ENCODE data around the gene BRCA2. TPM values are rescaled to one million over a fixed set of nuclear protein-coding genes. Genes with fewer than 3 reads are reported as not detected.
A peak's percentile ranks its signal among the peaks of the same experiment; 100 is the strongest.

Gene BRCA2
- total and polyA plus RNA-seq, 9 of the 15 experiments (the other 6 are each of a cell fraction or from before 2014, with no cell fraction given): 4.1 to 17.3 (median 5.8) TPM

DNA sequence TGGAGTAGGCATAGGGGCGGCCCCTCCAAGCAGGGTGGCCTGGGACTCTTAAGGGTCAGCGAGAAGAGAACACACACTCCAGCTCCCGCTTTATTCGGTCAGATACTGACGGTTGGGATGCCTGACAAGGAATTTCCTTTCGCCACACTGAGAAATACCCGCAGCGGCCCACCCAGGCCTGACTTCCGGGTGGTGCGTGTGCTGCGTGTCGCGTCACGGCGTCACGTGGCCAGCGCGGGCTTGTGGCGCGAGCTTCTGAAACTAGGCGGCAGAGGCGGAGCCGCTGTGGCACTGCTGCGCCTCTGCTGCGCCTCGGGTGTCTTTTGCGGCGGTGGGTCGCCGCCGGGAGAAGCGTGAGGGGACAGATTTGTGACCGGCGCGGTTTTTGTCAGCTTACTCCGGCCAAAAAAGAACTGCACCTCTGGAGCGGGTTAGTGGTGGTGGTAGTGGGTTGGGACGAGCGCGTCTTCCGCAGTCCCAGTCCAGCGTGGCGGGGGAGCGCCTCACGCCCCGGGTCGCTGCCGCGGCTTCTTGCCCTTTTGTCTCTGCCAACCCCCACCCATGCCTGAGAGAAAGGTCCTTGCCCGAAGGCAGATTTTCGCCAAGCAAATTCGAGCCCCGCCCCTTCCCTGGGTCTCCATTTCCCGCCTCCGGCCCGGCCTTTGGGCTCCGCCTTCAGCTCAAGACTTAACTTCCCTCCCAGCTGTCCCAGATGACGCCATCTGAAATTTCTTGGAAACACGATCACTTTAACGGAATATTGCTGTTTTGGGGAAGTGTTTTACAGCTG, at the start of gene BRCA2, which contains the start of gene ZAR1L (continued):
- 0 out of 2 replicates have a peak, but pooled peaks have one; percentile 68 for TF ChIP-seq ZBTB9 (CRISPR knock-in tag; IDR thresholded peaks at IDR 0.05)
- TF ChIP-seq GMEB1 (CRISPR knock-in tag; IDR thresholded peaks at IDR 0.05): peak; percentile 97
- TF ChIP-seq CTCF (IDR thresholded peaks at IDR 0.05 in 2 of 3, conservative IDR thresholded peaks at IDR 0.05 in 1 of 3; ENCODE audit: insufficient read depth in 2 of 3, low read depth in 1 of 3, low read length in 3 of 3): no peak
- TF ChIP-seq, protein P1, sequence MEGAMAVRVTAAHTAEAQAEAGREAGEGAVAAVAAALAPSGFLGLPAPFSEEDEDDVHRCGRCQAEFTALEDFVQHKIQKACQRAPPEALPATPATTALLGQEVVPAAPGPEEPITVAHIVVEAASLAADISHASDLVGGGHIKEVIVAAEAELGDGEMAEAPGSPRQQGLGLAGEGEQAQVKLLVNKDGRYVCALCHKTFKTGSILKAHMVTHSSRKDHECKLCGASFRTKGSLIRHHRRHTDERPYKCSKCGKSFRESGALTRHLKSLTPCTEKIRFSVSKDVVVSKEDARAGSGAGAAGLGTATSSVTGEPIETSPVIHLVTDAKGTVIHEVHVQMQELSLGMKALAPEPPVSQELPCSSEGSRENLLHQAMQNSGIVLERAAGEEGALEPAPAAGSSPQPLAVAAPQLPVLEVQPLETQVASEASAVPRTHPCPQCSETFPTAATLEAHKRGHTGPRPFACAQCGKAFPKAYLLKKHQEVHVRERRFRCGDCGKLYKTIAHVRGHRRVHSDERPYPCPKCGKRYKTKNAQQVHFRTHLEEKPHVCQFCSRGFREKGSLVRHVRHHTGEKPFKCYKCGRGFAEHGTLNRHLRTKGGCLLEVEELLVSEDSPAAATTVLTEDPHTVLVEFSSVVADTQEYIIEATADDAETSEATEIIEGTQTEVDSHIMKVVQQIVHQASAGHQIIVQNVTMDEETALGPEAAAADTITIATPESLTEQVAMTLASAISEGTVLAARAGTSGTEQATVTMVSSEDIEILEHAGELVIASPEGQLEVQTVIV (CRISPR knock-in tag; IDR thresholded peaks at IDR 0.05; ENCODE audit: borderline replicate concordance): no peak
- no peak for TF ChIP-seq AFF1 (IDR thresholded peaks at IDR 0.05; ENCODE audit: low read depth in 1 of 2, partially characterized antibody in 2 of 2)
- TF ChIP-seq SNIP1 (IDR thresholded peaks at IDR 0.05; ENCODE audit: low read depth): no peak
- no peak for TF ChIP-seq NFE2 (IDR thresholded peaks at IDR 0.05; ENCODE audit: low read depth)
- TF ChIP-seq CBX5 (IDR thresholded peaks at IDR 0.05; ENCODE audit: borderline replicate concordance, low read depth): no peak
- TF ChIP-seq ZNF785 (CRISPR knock-in tag; IDR thresholded peaks at IDR 0.05): no peak
- TF ChIP-seq, protein P2, sequence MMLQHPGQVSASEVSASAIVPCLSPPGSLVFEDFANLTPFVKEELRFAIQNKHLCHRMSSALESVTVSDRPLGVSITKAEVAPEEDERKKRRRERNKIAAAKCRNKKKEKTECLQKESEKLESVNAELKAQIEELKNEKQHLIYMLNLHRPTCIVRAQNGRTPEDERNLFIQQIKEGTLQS (IDR thresholded peaks at IDR 0.05): peak; percentile 88
- TF ChIP-seq, protein P2 (CRISPR knock-in tag; conservative IDR thresholded peaks at IDR 0.05): 0 out of 2 replicates have a peak, but pooled peaks have one; percentile 57
- TF ChIP-seq ZKSCAN8 (CRISPR knock-in tag; IDR thresholded peaks at IDR 0.05): no peak
